Type B pancreatic cell (in vitro differentiated cells): ENCODE data around the gene CLIP3. TPM values are rescaled to one million over a fixed set of nuclear protein-coding genes. Genes with fewer than 3 reads are reported as not detected.

Experiments
- DNase-seq: peaks from one replicate; pipeline ENCODE4 v3.0.0; 2021; ENCODE audit warnings: mixed read lengths; ENCODE audit not compliant: unreplicated experiment; ENCODE audit errors: extremely low spot score
- H3K27ac Mint-ChIP-seq: 2 replicates; pipeline ENCODE4 v1.8.0; 2021; ENCODE audit warnings: mild to moderate bottlenecking, mixed read lengths
- H3K27me3 Mint-ChIP-seq: 2 replicates; pipeline ENCODE4 v1.8.0; 2021; ENCODE audit warnings: mixed read lengths
- H3K36me3 Mint-ChIP-seq: 2 replicates; pipeline ENCODE4 v1.8.0; 2021; ENCODE audit warnings: mixed read lengths
- H3K4me1 Mint-ChIP-seq: one replicate; pipeline ENCODE4 v1.8.0; 2021; ENCODE audit warnings: mixed read lengths; ENCODE audit not compliant: unreplicated experiment
- H3K4me3 Mint-ChIP-seq: 2 replicates; pipeline ENCODE4 v1.8.0; 2021; ENCODE audit warnings: mild to moderate bottlenecking, mixed read lengths
- H3K9me3 Mint-ChIP-seq: 2 replicates; pipeline ENCODE4 v1.8.0; 2021; ENCODE audit warnings: mixed read lengths
- CTCF ChIP-seq: fragments of 200-600 bp; sonication (generic); conservative IDR thresholded peaks from 2 replicates; pipeline ENCODE4 v1.5.0; 2021; ENCODE audit warnings: antibody characterized with exemption, mild to moderate bottlenecking
- total RNA-seq: library from RNA; stranded (reverse); gene quantifications from 2 replicates; pipeline ENCODE4 v1.2.1, GENCODE V29; 2021; ENCODE audit warnings: low replicate concordance

Gene CLIP3
- total RNA-seq, 1 donor from 2014 or later = 51.1 TPM

GRCh38 chr19:36019061-36019670, 13.5 kb downstream of the CLIP3 start:
- Mint-ChIP-seq H3K36me3 (peaks cover 7% of the 10 kb centered on the region), H3K27me3 (no peaks in the 10 kb centered on the region), H3K27ac (no peak overlapping the region), H3K4me1 (peaks cover 6% of the 10 kb centered on the region), H3K4me3 (no peak overlapping the region), H3K9me3 (no peaks in the 10 kb centered on the region)
- TF ChIP-seq CTCF = no peak
- no peak for DNase-seq

GRCh38 chr19:36014012-36014924, 18.4 kb downstream of the CLIP3 start, which contains the start of gene ALKBH6:
Gene ALKBH6, minus strand, starts transcription at chr19:36014213. Its CDS starts 816 bp downstream, at chr19:36013397.
- peaks cover 4% of the 10 kb centered on the region for H3K36me3 Mint-ChIP-seq
- peaks cover 24% of the 10 kb centered on the region for H3K4me1 Mint-ChIP-seq
- peak; percentile 98 for DNase-seq
- H3K4me3 Mint-ChIP-seq = peak within 1 kb of the TSS; percentile 99
- H3K27ac Mint-ChIP-seq = peak within 1 kb of the TSS; percentile 92
- peak; percentile 40 for TF ChIP-seq CTCF
- H3K9me3 Mint-ChIP-seq = no peaks in the 10 kb centered on the region
- H3K27me3 Mint-ChIP-seq = no peaks in the 10 kb centered on the region

- Mint-ChIP-seq H3K4me3 (peak overlapping the region; percentile 99), H3K4me1 (peaks cover 29% of the 10 kb centered on the region), H3K36me3 (peaks cover 4% of the 10 kb centered on the region), H3K9me3 (no peaks in the 10 kb centered on the region), H3K27ac (peak overlapping the region; percentile 92), H3K27me3 (no peaks in the 10 kb centered on the region)
- no peak for TF ChIP-seq CTCF
- DNase-seq = no peak
Observed at GRCh38 chr19:36013280-36014011, 19.2 kb downstream of the CLIP3 start.

- Mint-ChIP-seq H3K27ac (no peak overlapping the region), H3K9me3 (no peaks in the 10 kb centered on the region), H3K36me3 (peaks cover 4% of the 10 kb centered on the region), H3K4me1 (peaks cover 29% of the 10 kb centered on the region), H3K27me3 (no peaks in the 10 kb centered on the region), H3K4me3 (peak overlapping the region; percentile 79)
- DNase-seq = no peak
- no peak for TF ChIP-seq CTCF
Observed at GRCh38 chr19:36010402-36010801, 22.3 kb downstream of the CLIP3 start.

- TF ChIP-seq CTCF = no peak
- peaks cover 4% of the 10 kb centered on the region for H3K36me3 Mint-ChIP-seq
- no peaks in the 10 kb centered on the region for H3K9me3 Mint-ChIP-seq
- H3K4me1 Mint-ChIP-seq = peaks cover 29% of the 10 kb centered on the region
- H3K27ac Mint-ChIP-seq = peak overlapping the region; percentile 61
- no peak for DNase-seq
- peak overlapping the region; percentile 79 for H3K4me3 Mint-ChIP-seq
- no peaks in the 10 kb centered on the region for H3K27me3 Mint-ChIP-seq
Observed at GRCh38 chr19:36009633-36010379, 22.9 kb downstream of the CLIP3 start.
